HL-60/S4 treated with retinoic acid at 250 ng/mL for 4 days and 3 days (cell line): Measurements from ENCODE around the gene CD6.

ENCODE experiments used
- in situ Hi-C: fragments of 300-500 bp; cut with MboI; formaldehyde crosslinking; loops from 2 replicates; pipeline ENCODE4 v1.7.0; 2022; ENCODE audit warnings: low sequenced_read_pairs

The CD6 gene

GRCh38 chr11:60982184-60982583 is 10.7 kb downstream of the CD6 start:
- in situ Hi-C loops, result no loop called here

DNA sequence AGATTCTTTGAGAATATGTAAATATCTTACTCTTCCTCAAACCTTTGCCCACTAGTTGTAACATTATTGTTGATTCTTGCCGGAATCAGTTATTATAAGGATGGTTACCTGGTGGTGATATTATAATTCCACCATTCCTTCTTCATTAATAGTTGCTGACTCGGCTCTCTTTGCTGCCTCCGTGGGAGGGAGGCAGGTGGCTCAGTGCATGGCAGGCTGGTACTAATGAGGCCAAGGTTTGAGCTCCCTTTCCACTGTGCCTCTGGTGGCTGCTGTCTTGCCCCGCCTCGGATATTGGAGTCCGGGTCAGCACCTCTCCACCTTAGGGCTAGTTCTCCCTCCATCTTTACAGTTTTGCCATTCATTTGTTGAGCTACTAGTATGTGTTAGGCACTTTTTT is 12.7 kb downstream of the CD6 start:
- in situ Hi-C loops, result no loop called here

DNA sequence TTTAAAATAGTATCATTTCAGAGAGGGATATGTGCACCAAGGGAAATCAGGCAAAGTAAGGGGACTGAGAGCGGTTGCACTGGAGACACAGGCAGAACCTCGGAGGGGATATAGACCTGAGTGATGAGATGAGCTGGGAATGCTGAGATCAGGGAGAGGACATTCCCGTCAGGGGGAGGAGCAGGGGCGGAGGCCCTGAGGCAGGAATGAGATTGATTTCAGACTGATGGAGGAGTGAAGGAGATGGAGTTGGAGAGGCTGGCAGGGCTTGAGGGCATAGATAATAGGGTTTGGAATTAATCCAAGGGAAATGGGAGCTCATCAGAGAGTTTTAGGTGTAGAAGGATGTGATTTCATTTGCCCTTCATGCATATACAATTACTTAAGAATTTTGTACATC is 13.2 kb downstream of the CD6 start:
- in situ Hi-C loops, result no loop called here

DNA sequence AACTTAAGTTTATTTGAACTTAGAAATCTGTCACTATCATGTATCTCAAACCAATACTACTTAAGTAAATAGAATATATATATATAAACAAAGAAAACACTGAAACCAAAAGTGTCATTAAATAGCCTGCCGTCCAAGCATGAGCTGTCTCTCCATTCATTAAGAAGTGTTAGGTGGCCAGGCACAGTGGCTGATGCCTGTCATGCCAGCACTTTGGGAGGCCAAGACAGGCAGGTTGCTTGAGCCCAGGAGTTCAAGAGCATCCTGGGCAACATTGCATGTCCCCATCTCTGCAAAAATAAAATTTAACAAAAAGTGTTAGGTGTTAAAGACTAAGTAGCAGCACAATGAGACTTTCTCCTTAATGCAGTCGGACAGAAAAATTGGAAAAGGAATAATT is 14.0 kb downstream of the CD6 start:
- in situ Hi-C loops, result no loop called here

DNA sequence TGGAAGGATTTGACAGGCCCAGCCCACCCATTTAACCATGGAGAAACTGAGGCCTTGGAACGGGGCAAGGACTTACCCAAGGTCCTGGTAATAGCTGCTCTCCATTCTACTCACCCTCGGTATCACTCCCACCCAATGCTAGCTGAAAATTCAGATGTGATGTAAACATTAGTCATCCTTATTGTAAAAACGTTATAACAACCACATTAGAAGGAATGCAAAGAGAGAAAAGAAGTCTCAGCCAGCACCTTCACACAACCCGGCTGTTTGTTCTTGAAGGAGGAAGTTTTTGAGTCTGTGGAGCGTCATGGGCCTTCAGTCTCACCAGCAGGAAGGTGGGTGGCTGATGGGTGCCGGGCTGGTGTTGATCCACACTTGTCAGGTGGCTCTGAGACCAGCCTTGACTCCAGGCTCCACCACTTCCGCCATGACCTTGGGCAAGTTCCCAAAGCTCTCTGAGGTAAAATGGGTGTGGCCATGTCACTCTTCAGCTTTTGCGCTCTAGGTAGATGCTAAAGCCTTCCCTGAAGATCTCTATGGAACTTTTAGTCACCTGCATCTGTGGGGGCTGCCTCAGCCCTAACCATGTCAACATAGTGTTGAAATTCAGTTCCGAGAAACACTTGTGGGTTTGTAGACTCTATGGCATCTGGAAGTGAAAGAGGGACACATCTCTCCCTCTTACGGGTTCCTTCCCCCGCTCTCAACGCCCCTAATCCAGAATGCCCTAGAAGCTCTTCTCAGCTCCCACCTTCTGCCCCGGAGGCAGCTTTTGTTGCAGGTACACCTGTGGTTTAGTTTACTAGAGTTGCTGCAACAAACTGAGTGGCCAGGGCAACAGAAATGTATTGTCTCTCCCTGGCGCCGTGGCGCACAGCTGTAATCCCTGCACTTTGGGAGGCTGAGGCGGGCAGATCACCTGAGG is 14.8 kb downstream of the CD6 start:
- in situ Hi-C loops, result no loop called here

- in situ Hi-C loops, result no loop called here
These were observed 16.2 kb downstream of the CD6 start for GRCh38 chr11:60987577-60988277.

- in situ Hi-C loops, result no loop called here
These were observed 17.2 kb downstream of the CD6 start for GRCh38 chr11:60988658-60989057.

DNA sequence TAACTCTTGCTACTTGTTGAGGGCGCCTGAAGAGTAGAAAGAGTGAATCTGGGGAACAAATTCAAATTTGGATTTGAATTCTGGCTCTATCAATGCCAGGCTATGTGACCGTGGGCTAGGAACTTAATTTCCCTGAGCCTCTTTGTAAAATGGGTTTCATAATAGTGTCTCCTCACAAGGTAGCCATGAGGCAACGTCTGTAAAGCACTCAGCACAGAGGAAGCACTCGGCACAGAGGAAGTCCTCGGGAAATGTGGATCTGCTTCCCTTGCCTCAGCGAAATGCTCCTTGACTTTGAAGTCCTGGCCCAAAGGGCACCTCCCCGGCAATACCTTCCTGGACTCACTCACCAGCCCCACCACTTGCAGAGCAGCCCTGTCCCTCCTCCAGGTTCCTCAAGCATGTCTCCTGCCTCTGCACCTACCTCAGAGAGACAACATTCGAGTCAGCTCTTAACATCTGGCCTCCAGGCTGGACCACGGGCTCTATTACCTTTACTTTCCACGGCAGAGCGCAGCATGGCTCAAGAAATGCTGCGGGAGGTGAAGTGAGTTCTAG is 17.7 kb downstream of the CD6 start:
- in situ Hi-C loops, result no loop called here

- in situ Hi-C loops, result no loop called here
These were observed 20.0 kb downstream of the CD6 start for GRCh38 chr11:60991457-60991856.

- in situ Hi-C loops, result no loop called here
These were observed 21.4 kb downstream of the CD6 start for GRCh38 chr11:60992842-60993409.

DNA sequence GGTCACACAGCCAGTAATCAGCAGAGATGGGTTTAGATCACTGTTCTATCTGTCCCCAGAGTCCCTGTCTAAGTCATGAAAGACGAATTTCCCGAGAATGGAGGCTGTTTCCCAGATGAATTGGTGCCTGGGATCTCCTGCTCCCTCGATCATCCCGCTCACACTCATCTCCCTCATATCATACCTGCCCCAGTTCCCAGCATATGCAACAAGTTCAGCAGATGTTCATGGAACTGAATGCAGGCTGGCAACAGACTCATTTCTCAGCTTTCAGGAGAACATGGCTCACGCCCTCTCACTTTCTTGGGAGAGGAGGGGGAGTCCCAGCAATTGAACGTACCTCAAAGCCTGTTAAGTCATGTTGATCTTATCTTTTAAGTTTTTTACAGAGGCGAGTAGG is 22.1 kb downstream of the CD6 start:
- in situ Hi-C loops, result no loop called here

- in situ Hi-C loops, result no loop called here
These were observed 23.1 kb downstream of the CD6 start for GRCh38 chr11:60994541-60995080.

- in situ Hi-C loops, result no loop called here
These were observed 24.3 kb downstream of the CD6 start for GRCh38 chr11:60995798-60996197.

GRCh38 chr11:60996381-60997138 is 25.1 kb downstream of the CD6 start:
- in situ Hi-C loops, result no loop called here

DNA sequence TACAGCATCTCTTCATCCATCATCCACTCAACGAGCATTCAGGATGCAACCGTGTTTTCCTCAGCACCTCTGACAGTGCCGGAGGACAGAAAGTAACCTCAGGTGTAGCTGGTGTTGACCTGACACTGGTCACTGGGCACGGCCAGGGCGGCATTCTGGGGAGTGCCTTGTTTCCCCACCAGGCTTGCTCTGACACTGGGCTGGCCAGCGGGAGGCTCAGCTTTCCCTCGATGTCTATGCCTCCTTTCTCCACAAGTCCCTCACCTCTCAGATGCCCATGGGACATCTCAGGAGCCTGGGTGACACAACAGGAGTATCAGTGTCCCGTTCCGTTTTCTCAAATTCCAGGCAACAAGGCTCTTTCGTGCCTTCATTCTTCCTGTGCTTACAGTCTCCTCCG is 28.9 kb downstream of the CD6 start:
- in situ Hi-C loops, result no loop called here

DNA sequence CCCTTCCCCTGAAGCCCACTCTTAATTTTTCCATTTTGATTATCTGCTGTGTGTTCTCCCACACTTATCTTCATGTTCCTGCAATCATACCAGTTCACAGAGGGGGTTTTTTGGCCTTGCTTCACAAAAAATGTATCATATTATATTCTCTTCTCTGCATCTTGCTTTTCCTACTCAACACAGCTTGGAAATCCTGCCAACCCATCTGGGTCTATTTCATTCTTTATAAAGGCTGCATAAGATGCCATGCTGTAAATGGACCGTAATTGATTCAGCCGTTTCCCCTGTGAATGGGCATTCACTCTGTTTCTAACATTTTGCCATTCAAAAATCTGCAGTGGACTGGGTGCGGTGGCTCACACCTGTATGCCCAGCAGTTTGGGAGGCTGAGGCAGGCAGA is 30.5 kb downstream of the CD6 start:
- in situ Hi-C loops, result no loop called here

GRCh38 chr11:61002598-61002997 is 31.1 kb downstream of the CD6 start:
- in situ Hi-C loops, result no loop called here

DNA sequence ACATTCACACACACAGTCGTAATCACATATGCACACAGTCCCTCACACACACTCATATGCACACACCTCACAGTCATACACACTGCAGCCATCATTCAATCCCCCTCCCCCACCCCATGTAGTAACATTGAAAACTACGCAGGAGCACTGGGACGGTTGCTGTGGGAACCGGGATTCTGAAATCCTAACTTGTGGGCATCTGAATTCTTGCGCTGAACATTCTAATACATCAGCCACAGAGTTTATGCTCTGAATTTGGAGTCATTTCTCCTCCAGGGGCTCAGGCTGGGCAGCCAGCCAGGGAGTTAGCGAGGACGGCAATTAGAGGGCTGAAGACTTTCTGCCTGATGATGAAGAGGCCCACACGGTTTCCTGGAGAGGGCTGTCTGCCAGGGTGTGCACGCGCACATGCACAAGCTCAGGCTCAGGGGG is 32.7 kb downstream of the CD6 start:
- in situ Hi-C loops, result no loop called here

DNA sequence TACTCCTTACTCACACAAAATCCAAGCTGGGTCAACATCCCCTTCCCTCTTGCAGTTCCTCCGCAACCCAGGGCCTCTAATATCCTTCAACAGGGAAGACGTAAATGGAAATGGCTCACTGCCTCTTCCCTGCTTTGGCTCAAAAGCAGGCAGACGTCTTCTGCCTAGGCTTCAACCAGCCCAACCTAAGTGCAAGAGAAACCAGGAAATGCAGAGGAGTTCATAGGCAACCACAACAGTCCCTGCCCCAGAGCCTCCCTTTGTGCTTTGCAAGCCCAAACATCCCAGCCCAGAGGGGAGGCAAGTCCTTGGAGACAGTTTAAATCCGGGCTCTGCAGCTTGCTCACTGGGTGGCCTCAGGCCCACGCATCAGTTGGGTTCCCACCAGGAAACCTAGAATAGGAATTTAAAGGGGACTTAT is 33.3 kb downstream of the CD6 start:
- in situ Hi-C loops, result no loop called here

- in situ Hi-C loops, result no loop called here
These were observed 36.0 kb downstream of the CD6 start for GRCh38 chr11:61007383-61007955.
